Hepatocyte (in vitro differentiated cells): Measurements from ENCODE around the gene KNDC1. TPM values are rescaled to one million over a fixed set of nuclear protein-coding genes. Genes with fewer than 3 reads are reported as not detected.

Experiments used
- DNase-seq: peaks from one replicate; pipeline ENCODE4 v3.0.0-alpha.2; 2016; ENCODE audit warnings: low spot score
- H2AFZ ChIP-seq: fragments of 200-600 bp; sonication (generic); 2 replicates; pipeline ENCODE4 v1.6.0; 2016; ENCODE audit warnings: antibody characterized with exemption, mild to moderate bottlenecking
- H3K27ac ChIP-seq: fragments of 200-600 bp; sonication (generic); 2 replicates; pipeline ENCODE4 v1.5.1; 2016; ENCODE audit warnings: mild to moderate bottlenecking
- H3K27me3 ChIP-seq: fragments of 200-600 bp; sonication (generic); 2 replicates; pipeline ENCODE4 v1.6.1; 2016
- H3K36me3 ChIP-seq: fragments of 200-600 bp; sonication (generic); replicated peaks from 2 replicates; pipeline ENCODE4 v1.5.1; 2016; ENCODE audit warnings: low read depth; ENCODE audit not compliant: insufficient read depth
- H3K4me1 ChIP-seq: fragments of 200-600 bp; sonication (generic); 2 replicates; pipeline ENCODE4 v1.5.1; 2016; ENCODE audit warnings: mild to moderate bottlenecking, moderate library complexity; ENCODE audit not compliant: insufficient read depth
- H3K4me2 ChIP-seq: fragments of 200-600 bp; sonication (generic); 2 replicates; pipeline ENCODE4 v1.6.0; 2016
- H3K4me3 ChIP-seq: fragments of 200-600 bp; sonication (generic); 2 replicates; pipeline ENCODE4 v1.5.1; 2016; ENCODE audit warnings: mild to moderate bottlenecking
- H3K79me2 ChIP-seq: fragments of 200-600 bp; sonication (generic); 2 replicates; pipeline ENCODE4 v1.6.0; 2017; ENCODE audit warnings: mild to moderate bottlenecking
- H3K9me2 ChIP-seq: fragments of 200-600 bp; sonication (generic); replicated peaks from 2 replicates; pipeline ENCODE4 v1.6.0; 2017; ENCODE audit warnings: mild to moderate bottlenecking; ENCODE audit not compliant: insufficient read depth
- H3K9me3 ChIP-seq: fragments of 200-600 bp; sonication (generic); 2 replicates; pipeline ENCODE4 v1.5.1; 2016; ENCODE audit warnings: low read depth, mild to moderate bottlenecking
- H4K20me1 ChIP-seq: fragments of 200-600 bp; sonication (generic); 2 replicates; pipeline ENCODE4 v1.6.0; 2016; ENCODE audit warnings: mild to moderate bottlenecking; ENCODE audit not compliant: insufficient read depth, poor library complexity, severe bottlenecking
- CTCF ChIP-seq: fragments of 200-600 bp; sonication (generic); IDR thresholded peaks from 2 replicates; pipeline ENCODE4 v1.5.1; 2016; ENCODE audit warnings: antibody characterized with exemption, mild to moderate bottlenecking; ENCODE audit not compliant: poor library complexity
- EZH2 ChIP-seq: fragments of 200-600 bp; sonication (generic); IDR thresholded peaks from 2 replicates; pipeline ENCODE4 v1.6.1; 2016; ENCODE audit warnings: antibody characterized with exemption, mild to moderate bottlenecking, borderline replicate concordance
- EZH2phosphoT487 ChIP-seq: fragments of 200-600 bp; sonication (generic); IDR thresholded peaks from one replicate; pipeline ENCODE4 v1.6.1; 2018; ENCODE audit warnings: antibody characterized with exemption, mild to moderate bottlenecking, low read depth, moderate library complexity; ENCODE audit not compliant: unreplicated experiment, severe bottlenecking
- WGBS: methylation state at CpG from one replicate; pipeline ENCODE4 v1.1.6; 2016; ENCODE audit warnings: low lambda C conversion rate; ENCODE audit errors: missing lambda C conversion rate; 5-methylcytosine and 5-hydroxymethylcytosine counted together
- polyA plus RNA-seq: library from polyadenylated mRNA; unstranded; fragments of >200 nt; fragmentation: Nextera tagmentation; extraction: Ambion mirVana; gene quantifications from 2 replicates; pipeline ENCODE4 v1.2.1, GENCODE V29; 2016
- total RNA-seq: library from RNA; depleted of rRNA; stranded (reverse); fragments of >200 nt; gene quantifications from 2 replicates; pipeline ENCODE4 v1.2.3, GENCODE V29; 2014

The KNDC1 gene
- total and polyA plus RNA-seq, 2 experiments from 2014 or later: 3.8 to 4.3 TPM

GRCh38 chr10:133254421-133255120 lies 94.6 kb downstream of the KNDC1 start:
- H4K20me1 ChIP-seq: no peaks in the 10 kb centered on the region
- H2AFZ ChIP-seq: no peak overlapping the region
- DNase-seq: no peak
- no peaks in the 10 kb centered on the region for H3K79me2 ChIP-seq
- H3K27ac ChIP-seq: no peak overlapping the region
- H3K9me2 ChIP-seq: no peaks in the 10 kb centered on the region
- no peaks in the 10 kb centered on the region for H3K36me3 ChIP-seq
- no peaks in the 10 kb centered on the region for H3K27me3 ChIP-seq
- TF ChIP-seq EZH2phosphoT487 (no peak), EZH2 (no peak), CTCF (no peak)
- H3K4me3 ChIP-seq: no peak overlapping the region
- no peaks in the 10 kb centered on the region for H3K9me3 ChIP-seq
- H3K4me2 ChIP-seq: no peak overlapping the region
- peaks cover 10% of the 10 kb centered on the region for H3K4me1 ChIP-seq
- 70% methylated on average over 9 of the region's 13 CpGs for WGBS

- no peaks in the 10 kb centered on the region for H3K36me3 ChIP-seq
- no peak for DNase-seq
- peaks cover 11% of the 10 kb centered on the region for H3K4me1 ChIP-seq
- whole genome bisulfite sequencing: 96% methylated on average over 9 of the region's 15 CpGs
- H3K79me2 ChIP-seq: no peaks in the 10 kb centered on the region
- H3K27ac ChIP-seq: no peak overlapping the region
- H3K9me2 ChIP-seq: no peaks in the 10 kb centered on the region
- H3K27me3 ChIP-seq: no peaks in the 10 kb centered on the region
- H2AFZ ChIP-seq: no peak overlapping the region
- no peak overlapping the region for H3K4me3 ChIP-seq
- TF ChIP-seq CTCF: no peak
- TF ChIP-seq EZH2: no peak
- no peak for TF ChIP-seq EZH2phosphoT487
- no peaks in the 10 kb centered on the region for H3K9me3 ChIP-seq
- no peaks in the 10 kb centered on the region for H4K20me1 ChIP-seq
- no peak overlapping the region for H3K4me2 ChIP-seq
Observed at GRCh38 chr10:133255323-133255722, 95.3 kb downstream of the KNDC1 start.

- no peaks in the 10 kb centered on the region for H3K27me3 ChIP-seq
- H3K27ac ChIP-seq: no peak overlapping the region
- WGBS: 4% methylated on average over 23 of the region's 27 CpGs
- H3K4me3 ChIP-seq: no peak overlapping the region
- no peaks in the 10 kb centered on the region for H3K36me3 ChIP-seq
- TF ChIP-seq CTCF (peak; percentile 45), EZH2 (no peak), EZH2phosphoT487 (no peak)
- peak overlapping the region; percentile 75 for H3K4me2 ChIP-seq
- peak; percentile 78 for DNase-seq
- H3K79me2 ChIP-seq: no peaks in the 10 kb centered on the region
- no peaks in the 10 kb centered on the region for H4K20me1 ChIP-seq
- H3K4me1 ChIP-seq: peaks cover 20% of the 10 kb centered on the region
- H2AFZ ChIP-seq: no peak overlapping the region
- no peaks in the 10 kb centered on the region for H3K9me2 ChIP-seq
- no peaks in the 10 kb centered on the region for H3K9me3 ChIP-seq
Observed at GRCh38 chr10:133257489-133258065, 97.6 kb downstream of the KNDC1 start.
